Memory B cell (primary cell): ENCODE results near the gene FPGS.
"Not testable (repeated sequence)": the region's sequence is repeated elsewhere in the genome, so short reads cannot be mapped to it uniquely, and the experiment has no call there.

Source experiments
- ATAC-seq: fragments of 150-1000 bp; cut with Tn5 transposase; 2 replicates; pipeline ENCODE4 v1.10.0; 2021; ENCODE audit warnings: low read depth, mild to moderate bottlenecking, moderate library complexity
- DNase-seq, 2 donors: peaks; one replicate each; pipeline ENCODE4 v3.0.0; 2022; ENCODE audit warnings: low spot score in 2 of 2
- H3K27ac Mint-ChIP-seq: one replicate; pipeline ENCODE4 v1.8.0; 2022; ENCODE audit warnings: mild to moderate bottlenecking, moderate library complexity, mixed read lengths
- H3K27me3 Mint-ChIP-seq: one replicate; pipeline ENCODE4 v1.8.0; 2022; ENCODE audit warnings: mixed read lengths
- H3K36me3 Mint-ChIP-seq: one replicate; pipeline ENCODE4 v1.8.0; 2022; ENCODE audit warnings: mild to moderate bottlenecking, mixed read lengths
- H3K4me1 Mint-ChIP-seq: one replicate; pipeline ENCODE4 v1.8.0; 2022; ENCODE audit warnings: mixed read lengths
- H3K4me3 Mint-ChIP-seq: one replicate; pipeline ENCODE4 v1.8.0; 2022; ENCODE audit warnings: mild to moderate bottlenecking, moderate library complexity, mixed read lengths
- H3K9me3 Mint-ChIP-seq: one replicate; pipeline ENCODE4 v1.8.0; 2022; ENCODE audit warnings: mixed read lengths

Gene FPGS, protein sequence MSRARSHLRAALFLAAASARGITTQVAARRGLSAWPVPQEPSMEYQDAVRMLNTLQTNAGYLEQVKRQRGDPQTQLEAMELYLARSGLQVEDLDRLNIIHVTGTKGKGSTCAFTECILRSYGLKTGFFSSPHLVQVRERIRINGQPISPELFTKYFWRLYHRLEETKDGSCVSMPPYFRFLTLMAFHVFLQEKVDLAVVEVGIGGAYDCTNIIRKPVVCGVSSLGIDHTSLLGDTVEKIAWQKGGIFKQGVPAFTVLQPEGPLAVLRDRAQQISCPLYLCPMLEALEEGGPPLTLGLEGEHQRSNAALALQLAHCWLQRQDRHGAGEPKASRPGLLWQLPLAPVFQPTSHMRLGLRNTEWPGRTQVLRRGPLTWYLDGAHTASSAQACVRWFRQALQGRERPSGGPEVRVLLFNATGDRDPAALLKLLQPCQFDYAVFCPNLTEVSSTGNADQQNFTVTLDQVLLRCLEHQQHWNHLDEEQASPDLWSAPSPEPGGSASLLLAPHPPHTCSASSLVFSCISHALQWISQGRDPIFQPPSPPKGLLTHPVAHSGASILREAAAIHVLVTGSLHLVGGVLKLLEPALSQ

DNA sequence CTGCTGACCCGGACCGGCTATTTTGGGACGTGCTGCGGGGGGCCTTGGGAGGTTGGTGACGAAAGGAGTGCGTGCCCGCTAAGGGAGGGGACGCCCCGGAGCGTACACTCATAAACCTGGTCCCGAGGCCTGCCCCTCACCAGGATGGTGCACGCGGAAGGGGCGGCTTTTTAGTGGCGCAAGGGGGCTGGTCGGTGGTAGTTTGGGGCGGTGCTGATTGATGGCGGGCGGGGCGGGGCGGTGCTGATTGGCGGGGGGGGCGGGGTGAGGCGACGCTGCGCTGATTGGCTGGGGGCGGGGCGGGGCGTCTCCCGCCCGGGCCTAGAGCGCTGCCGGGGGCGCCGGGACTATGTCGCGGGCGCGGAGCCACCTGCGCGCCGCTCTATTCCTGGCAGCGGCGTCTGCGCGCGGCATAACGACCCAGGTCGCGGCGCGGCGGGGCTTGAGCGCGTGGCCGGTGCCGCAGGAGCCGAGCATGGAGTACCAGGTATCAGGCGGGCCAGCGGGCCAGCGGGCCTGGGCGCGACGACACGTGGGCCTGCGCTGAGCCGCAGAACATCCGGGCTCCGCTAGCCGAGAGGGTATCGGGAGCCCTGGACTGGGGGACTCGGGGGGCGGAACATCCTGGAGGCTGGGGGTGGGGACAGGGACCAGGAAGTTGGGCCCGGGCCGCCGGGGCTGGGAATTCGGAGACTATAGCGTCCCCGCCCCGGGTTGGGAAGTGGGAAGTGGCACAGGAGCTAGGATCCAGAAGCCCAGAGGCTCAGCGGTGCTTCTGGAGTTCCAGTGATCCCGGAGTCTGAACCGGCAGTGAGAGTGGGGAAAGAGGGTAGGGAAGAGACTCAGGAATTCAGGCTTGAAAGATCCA, at the start of gene FPGS:
Gene FPGS, plus strand, starts transcription at position 307 of the 868 bp plus-strand sequence. Its CDS starts 43 bp downstream, at position 350.
- H3K9me3 Mint-ChIP-seq, result no peaks in the 10 kb centered on the region
- H3K4me3 Mint-ChIP-seq, result peak within 1 kb of the TSS; percentile 93
- H3K27ac Mint-ChIP-seq, result peak within 1 kb of the TSS; percentile 90
- ATAC-seq (peak; percentile 85), DNase-seq (peak; percentile 71 to 73)
- no peaks in the 10 kb centered on the region for H3K27me3 Mint-ChIP-seq
- peaks cover 13% of the 10 kb centered on the region for H3K4me1 Mint-ChIP-seq
- H3K36me3 Mint-ChIP-seq, result peaks cover 5% of the 10 kb centered on the region

GRCh38 chr9:127753148-127753547, 49.5 kb upstream of the FPGS start:
- Mint-ChIP-seq H3K27me3 (no peaks in the 10 kb centered on the region), H3K4me1 (peaks cover 6% of the 10 kb centered on the region), H3K4me3 (no peak overlapping the region), H3K9me3 (no peaks in the 10 kb centered on the region), H3K27ac (peak overlapping the region; percentile 6), H3K36me3 (peaks cover 12% of the 10 kb centered on the region)
- ATAC-seq, result no peak
- no peak for DNase-seq

GRCh38 chr9:127753622-127754021, 49.1 kb upstream of the FPGS start:
- Mint-ChIP-seq H3K36me3 (peaks cover 14% of the 10 kb centered on the region), H3K4me3 (no peak overlapping the region), H3K27me3 (no peaks in the 10 kb centered on the region), H3K9me3 (no peaks in the 10 kb centered on the region), H3K4me1 (peaks cover 9% of the 10 kb centered on the region), H3K27ac (no peak overlapping the region)
- ATAC-seq (no peak), DNase-seq (no peak)

- Mint-ChIP-seq H3K36me3 (peaks cover 17% of the 10 kb centered on the region), H3K9me3 (no peaks in the 10 kb centered on the region), H3K4me1 (peaks cover 12% of the 10 kb centered on the region), H3K27me3 (no peaks in the 10 kb centered on the region), H3K4me3 (no peak overlapping the region), H3K27ac (no peak overlapping the region)
- no peak for ATAC-seq
- no peak for DNase-seq
Measured at GRCh38 chr9:127754099-127755060, 48.3 kb upstream of the FPGS start.

GRCh38 chr9:127755061-127756060, 47.3 kb upstream of the FPGS start:
- H3K4me1 Mint-ChIP-seq, result peaks cover 12% of the 10 kb centered on the region
- DNase-seq (no peak), ATAC-seq (no peak)
- H3K4me3 Mint-ChIP-seq, result no peak overlapping the region
- H3K27ac Mint-ChIP-seq, result no peak overlapping the region
- no peaks in the 10 kb centered on the region for H3K27me3 Mint-ChIP-seq
- peaks cover 16% of the 10 kb centered on the region for H3K36me3 Mint-ChIP-seq
- no peaks in the 10 kb centered on the region for H3K9me3 Mint-ChIP-seq

DNA sequence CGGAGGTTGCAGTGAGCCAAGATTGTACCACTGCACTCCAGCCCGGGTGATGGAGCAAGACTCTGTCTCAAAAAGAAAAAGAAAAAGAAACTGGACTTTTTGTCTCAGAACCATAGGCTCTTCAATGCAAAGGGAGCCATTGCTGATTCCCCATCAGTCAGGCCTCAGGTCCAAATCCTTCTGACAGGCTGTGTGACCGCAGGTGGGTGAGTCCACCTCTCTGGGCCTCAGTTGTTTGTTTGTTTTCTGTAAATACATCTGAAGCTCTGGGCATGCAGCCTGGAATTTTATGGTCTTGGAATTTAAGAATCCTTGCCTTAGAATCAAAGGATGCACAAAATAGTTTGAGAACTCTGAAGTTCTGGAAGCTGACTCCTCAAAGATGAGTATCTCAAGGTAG, 46.4 kb upstream of the FPGS start:
- Mint-ChIP-seq H3K36me3 (peaks cover 12% of the 10 kb centered on the region), H3K9me3 (no peaks in the 10 kb centered on the region), H3K4me1 (peaks cover 12% of the 10 kb centered on the region), H3K4me3 (no peak overlapping the region), H3K27ac (no peak overlapping the region), H3K27me3 (no peaks in the 10 kb centered on the region)
- ATAC-seq (no peak), DNase-seq (no peak)

DNA sequence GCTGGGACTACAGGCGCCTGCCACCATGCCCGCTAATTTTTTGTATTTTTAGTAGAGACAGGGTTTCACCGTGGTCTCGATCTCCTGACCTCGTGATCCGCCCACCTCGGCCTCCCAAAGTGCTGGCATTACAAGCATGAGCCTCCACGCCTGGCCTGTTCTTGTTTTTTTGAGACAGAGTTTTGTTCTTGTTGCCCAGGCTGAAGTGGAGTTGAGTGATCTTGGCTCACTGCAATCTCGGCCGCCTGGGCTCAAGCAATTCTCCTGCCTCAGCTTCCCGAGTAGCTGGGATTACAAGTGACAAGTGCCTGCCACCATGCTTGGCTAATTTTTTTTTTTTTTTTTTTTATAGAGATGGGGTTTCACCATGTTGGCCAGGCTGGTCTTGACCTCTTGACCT, 45.9 kb upstream of the FPGS start:
- H3K4me3 Mint-ChIP-seq, DNase-seq, H3K9me3 Mint-ChIP-seq, H3K27me3 Mint-ChIP-seq, H3K4me1 Mint-ChIP-seq, ATAC-seq, H3K27ac Mint-ChIP-seq: not testable (repeated sequence)
- peaks cover 12% of the 10 kb centered on the region for H3K36me3 Mint-ChIP-seq

DNA sequence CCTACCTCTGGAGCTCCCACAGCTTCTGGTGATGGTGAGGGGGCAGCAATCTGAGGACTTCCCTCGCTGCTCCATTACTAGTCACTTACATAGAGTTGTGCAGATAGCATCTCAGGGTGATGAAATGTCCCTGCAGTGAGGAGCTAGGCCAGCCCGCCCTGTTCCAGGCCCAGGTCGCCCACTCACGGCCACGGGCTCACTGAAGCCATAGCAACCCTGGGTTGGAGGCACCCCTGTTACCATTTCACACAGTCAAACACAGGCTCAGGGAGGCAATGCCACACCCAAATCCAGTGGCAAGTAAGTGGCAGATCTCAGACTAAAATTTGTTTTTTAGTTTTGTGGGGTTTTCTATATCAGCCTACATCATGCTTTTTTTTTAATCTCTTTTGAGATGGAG, 43.8 kb upstream of the FPGS start:
- peaks cover 16% of the 10 kb centered on the region for H3K36me3 Mint-ChIP-seq
- H3K4me3 Mint-ChIP-seq, result no peak overlapping the region
- no peaks in the 10 kb centered on the region for H3K9me3 Mint-ChIP-seq
- H3K4me1 Mint-ChIP-seq, result peaks cover 16% of the 10 kb centered on the region
- DNase-seq, result no peak
- no peak for ATAC-seq
- H3K27me3 Mint-ChIP-seq, result no peaks in the 10 kb centered on the region
- peak overlapping the region; percentile 86 for H3K27ac Mint-ChIP-seq

DNA sequence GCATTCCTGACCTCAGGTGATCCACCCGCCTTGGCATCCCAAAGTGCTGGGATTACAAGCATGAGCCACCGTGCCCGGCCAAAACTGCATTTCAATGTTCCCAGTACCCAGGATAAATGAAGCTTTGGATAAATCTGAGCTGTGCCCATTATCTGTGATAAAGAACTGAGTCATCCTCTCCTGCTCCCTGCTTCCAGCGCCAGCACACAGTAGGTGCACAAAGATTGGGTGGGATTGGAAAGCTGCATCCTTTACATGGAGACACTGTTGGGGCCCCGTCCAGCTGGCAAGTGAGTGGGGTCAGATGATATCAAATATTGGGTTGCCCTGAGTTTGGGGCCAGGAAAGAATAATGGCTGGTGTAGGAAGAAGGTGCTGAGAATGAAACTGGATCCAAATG, 41.6 kb upstream of the FPGS start:
- ATAC-seq, result no peak
- Mint-ChIP-seq H3K27me3 (no peaks in the 10 kb centered on the region), H3K27ac (no peak overlapping the region), H3K9me3 (no peaks in the 10 kb centered on the region), H3K4me1 (peaks cover 31% of the 10 kb centered on the region), H3K4me3 (no peak overlapping the region), H3K36me3 (peaks cover 26% of the 10 kb centered on the region)
- DNase-seq, result no peak

DNA sequence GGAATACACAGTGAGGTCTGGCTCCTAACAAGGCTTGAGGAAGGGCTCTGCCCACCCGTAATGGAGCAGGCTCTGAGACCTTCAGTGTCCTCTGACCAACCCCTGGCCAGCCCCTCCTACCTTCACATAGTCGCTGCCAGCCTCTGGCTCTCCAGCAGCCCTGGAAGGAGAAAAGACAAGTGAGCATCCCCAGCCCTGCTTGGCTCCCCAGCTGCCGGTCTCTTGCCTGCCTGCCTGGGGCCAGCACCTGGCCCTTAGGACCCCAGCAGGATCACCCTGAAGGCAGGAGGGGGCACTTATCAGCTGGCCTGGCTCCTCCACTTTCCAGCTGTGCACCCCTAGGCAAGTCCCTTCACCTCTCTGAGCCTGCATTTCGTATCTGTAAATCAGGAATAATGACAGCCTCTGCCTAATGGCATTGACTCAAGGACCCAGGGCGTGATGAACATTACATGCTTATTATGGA, 41.2 kb upstream of the FPGS start:
- Mint-ChIP-seq H3K4me3 (no peak overlapping the region), H3K9me3 (no peaks in the 10 kb centered on the region), H3K36me3 (peaks cover 30% of the 10 kb centered on the region), H3K27ac (no peak overlapping the region), H3K4me1 (peaks cover 35% of the 10 kb centered on the region), H3K27me3 (no peaks in the 10 kb centered on the region)
- ATAC-seq, result no peak
- no peak for DNase-seq

- H3K4me3 Mint-ChIP-seq, result no peak overlapping the region
- no peak for DNase-seq
- peaks cover 30% of the 10 kb centered on the region for H3K36me3 Mint-ChIP-seq
- peaks cover 37% of the 10 kb centered on the region for H3K4me1 Mint-ChIP-seq
- H3K27me3 Mint-ChIP-seq, result no peaks in the 10 kb centered on the region
- H3K27ac Mint-ChIP-seq, result no peak overlapping the region
- ATAC-seq, result no peak
- H3K9me3 Mint-ChIP-seq, result no peaks in the 10 kb centered on the region
Measured at GRCh38 chr9:127762111-127762676, 40.5 kb upstream of the FPGS start.

DNA sequence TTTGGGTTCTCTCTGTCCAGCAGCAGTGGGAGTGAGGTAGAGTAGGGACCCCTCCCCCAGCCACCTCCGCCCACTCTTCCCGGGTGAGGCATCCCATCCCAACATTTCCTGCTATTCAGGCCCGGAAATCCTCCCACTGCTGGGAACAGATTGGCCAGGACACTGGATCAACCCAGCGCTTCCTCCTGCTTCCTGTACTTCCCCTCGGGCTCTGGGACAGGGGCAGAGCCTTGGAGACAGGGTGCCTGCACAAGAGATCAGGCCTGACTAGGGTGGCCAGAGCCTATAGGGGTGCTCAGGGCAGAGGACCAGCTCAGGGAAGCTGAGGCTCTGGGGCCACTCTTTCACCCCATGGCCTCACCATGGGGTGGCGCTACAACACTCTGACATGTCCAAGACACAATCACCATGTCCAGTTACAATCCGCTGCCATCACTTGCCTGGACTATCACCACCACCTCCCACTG, 38.7 kb upstream of the FPGS start:
- Mint-ChIP-seq H3K4me3 (no peak overlapping the region), H3K36me3 (peaks cover 29% of the 10 kb centered on the region), H3K27ac (peak overlapping the region; percentile 70), H3K9me3 (no peaks in the 10 kb centered on the region), H3K4me1 (peaks cover 39% of the 10 kb centered on the region), H3K27me3 (no peaks in the 10 kb centered on the region)
- ATAC-seq (peak; percentile 34), DNase-seq (no peak)
